ENCODE results near the gene PDE1A. TPM values are rescaled to one million over a fixed set of nuclear protein-coding genes. Genes with fewer than 3 reads are reported as not detected.

PDE1A gene
- total RNA-seq, 2 experiments from 2014 or later, result not detected

GRCh38 chr2:182187130-182187529, 239.7 kb downstream of the PDE1A start:
- no peaks in the 10 kb centered on the region for H3K27me3 ChIP-seq (ENCODE audit: control insufficient read depth in 1 of 2, insufficient read depth in 2 of 2, low read length in 2 of 2)
- no peaks in the 10 kb centered on the region for H3K4me1 ChIP-seq (ENCODE audit: insufficient read depth, low read length)
- no peak for TF ChIP-seq CTCF (IDR thresholded peaks at IDR 0.05)
- H3K27me3 Mint-ChIP-seq, result peaks cover 14% of the 10 kb centered on the region
- ATAC-seq (ENCODE audit: poor library complexity) (no peak), DNase-seq (no peak)
- H3K36me3 ChIP-seq (ENCODE audit: insufficient read depth, low read length), result no peaks in the 10 kb centered on the region
- peaks cover 0 to 5% of the 10 kb centered on the region in 2 experiments for H3K9me3 ChIP-seq (ENCODE audit: control insufficient read depth in 1 of 2, insufficient read depth in 1 of 2, low read length in 2 of 2)
- H3K36me3 Mint-ChIP-seq (ENCODE audit: low read depth), result no peaks in the 10 kb centered on the region
- CTCF ChIA-PET, result no interaction called here
- POLR2A ChIA-PET, result no interaction called here
- no peaks in the 10 kb centered on the region for H3K9me3 Mint-ChIP-seq
- H3K4me3 ChIP-seq (ENCODE audit: low read length), result no peak overlapping the region
- no peak overlapping the region for H3K4me3 Mint-ChIP-seq
- no peak overlapping the region for H3K27ac ChIP-seq (ENCODE audit: low read depth in 1 of 2, low read length in 2 of 2)
- intact Hi-C loops (cut with DNase I, micrococcal nuclease), result loop anchor here (2.0 to 5.0 kb wide), 3 partner anchors 460 to 792 kb away; no protein-coding TSS in a partner anchor
- H3K27ac Mint-ChIP-seq, result no peak overlapping the region
- no peaks in the 10 kb centered on the region for H3K4me1 Mint-ChIP-seq (ENCODE audit: low read depth)

- peak; percentile 91 for TF ChIP-seq CTCF (IDR thresholded peaks at IDR 0.05)
- DNase-seq (peak in 3 of 14 experiments; percentile 34 to 41 (median 34)), ATAC-seq (ENCODE audit: poor library complexity) (no peak)
- Histone ChIP-seq H3K27me3 (ENCODE audit: control insufficient read depth in 1 of 2, insufficient read depth in 2 of 2, low read length in 2 of 2) (peaks cover 0 to 3% of the 10 kb centered on the region in 2 experiments), H3K36me3 (ENCODE audit: insufficient read depth, low read length) (no peaks in the 10 kb centered on the region), H3K4me3 (ENCODE audit: low read length) (no peak overlapping the region), H3K9me3 (ENCODE audit: control insufficient read depth in 1 of 2, insufficient read depth in 1 of 2, low read length in 2 of 2) (peaks cover 0 to 5% of the 10 kb centered on the region in 2 experiments), H3K4me1 (ENCODE audit: insufficient read depth, low read length) (no peaks in the 10 kb centered on the region), H3K27ac (ENCODE audit: low read depth in 1 of 2, low read length in 2 of 2) (no peak overlapping the region)
- H3K4me1 Mint-ChIP-seq (ENCODE audit: low read depth), result no peaks in the 10 kb centered on the region
- ChIA-PET CTCF (no interaction called here), POLR2A (no interaction called here)
- no peak overlapping the region for H3K4me3 Mint-ChIP-seq
- H3K27me3 Mint-ChIP-seq, result peaks cover 15% of the 10 kb centered on the region
- no peak overlapping the region for H3K27ac Mint-ChIP-seq
- H3K36me3 Mint-ChIP-seq (ENCODE audit: low read depth), result no peaks in the 10 kb centered on the region
- intact Hi-C loops (cut with DNase I, micrococcal nuclease), result loop anchor here (1.0 to 5.0 kb wide), 4 partner anchors 461 to 794 kb away; no protein-coding TSS in a partner anchor
- no peaks in the 10 kb centered on the region for H3K9me3 Mint-ChIP-seq
These were observed 240.6 kb downstream of the PDE1A start for GRCh38 chr2:182186132-182186735.

GRCh38 chr2:182182436-182182835, 244.4 kb downstream of the PDE1A start:
- H3K27ac ChIP-seq (ENCODE audit: low read depth in 1 of 2, low read length in 2 of 2), result no peak overlapping the region
- Mint-ChIP-seq H3K27ac (no peak overlapping the region), H3K4me3 (no peak overlapping the region), H3K36me3 (ENCODE audit: low read depth) (no peaks in the 10 kb centered on the region), H3K9me3 (no peaks in the 10 kb centered on the region), H3K4me1 (ENCODE audit: low read depth) (no peaks in the 10 kb centered on the region), H3K27me3 (peaks cover 25% of the 10 kb centered on the region)
- ChIA-PET CTCF (no interaction called here), POLR2A (no interaction called here)
- H3K4me3 ChIP-seq (ENCODE audit: low read length), result no peak overlapping the region
- H3K4me1 ChIP-seq (ENCODE audit: insufficient read depth, low read length), result no peaks in the 10 kb centered on the region
- TF ChIP-seq CTCF (IDR thresholded peaks at IDR 0.05), result no peak
- H3K9me3 ChIP-seq (ENCODE audit: control insufficient read depth in 1 of 2, insufficient read depth in 1 of 2, low read length in 2 of 2), result peaks cover 0 to 5% of the 10 kb centered on the region in 2 experiments
- no peaks in the 10 kb centered on the region for H3K36me3 ChIP-seq (ENCODE audit: insufficient read depth, low read length)
- ATAC-seq (ENCODE audit: poor library complexity), result no peak
- peaks cover 0 to 4% of the 10 kb centered on the region in 2 experiments for H3K27me3 ChIP-seq (ENCODE audit: control insufficient read depth in 1 of 2, insufficient read depth in 2 of 2, low read length in 2 of 2)
- DNase-seq, result no peak
- intact Hi-C loops (cut with DNase I, micrococcal nuclease), result no loop called here
